Ovary (tissue), 3 donors: ENCODE data around the gene TXK.

Source experiments
- EP300 ChIP-seq: sonication (generic); formaldehyde crosslinking; IDR thresholded peaks from one replicate; pipeline ENCODE4 v1.6.1; 2017; ENCODE audit warnings: antibody characterized with exemption
- POLR2A ChIP-seq: fragments of 450-650 bp; IDR thresholded peaks from one replicate; pipeline ENCODE4 v1.6.1; 2017; ENCODE audit warnings: antibody characterized with exemption, mild to moderate bottlenecking, moderate library complexity
- TF ChIP-seq, protein P1 (sequence below), 3 donors: fragments of 450-650 bp in 2 of 3; fragments of 200-600 bp in 1 of 3; IDR thresholded peaks; one replicate each; pipeline versions ENCODE4 v1.5.1 to v1.8.0; 2016 to 2022; ENCODE audit warnings: antibody characterized with exemption in 3 of 3, mild to moderate bottlenecking in 1 of 3
- donor health status: DM: no; HTN: no; CAD: no.

DNA sequence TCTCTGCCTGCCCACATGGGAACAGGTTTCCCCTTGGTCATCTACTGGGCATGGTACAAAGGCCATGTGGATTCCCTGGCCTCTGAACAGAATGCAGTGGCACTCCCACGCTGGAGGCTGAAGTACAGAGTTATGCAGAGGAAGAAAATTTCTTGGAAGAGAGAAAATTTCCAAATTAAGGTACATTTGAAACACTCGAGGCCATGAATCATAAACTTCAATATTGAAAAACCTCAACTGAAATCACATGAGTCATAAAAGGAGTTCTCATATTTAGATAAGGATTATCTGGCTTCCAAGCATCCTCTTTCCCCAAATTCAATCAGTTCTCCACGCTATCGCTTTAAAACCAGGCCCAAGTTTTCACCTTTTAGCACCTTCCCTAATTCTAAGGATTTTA lies 28.1 kb upstream of the TXK start:
- no peak for TF ChIP-seq EP300
- TF ChIP-seq, protein P1, sequence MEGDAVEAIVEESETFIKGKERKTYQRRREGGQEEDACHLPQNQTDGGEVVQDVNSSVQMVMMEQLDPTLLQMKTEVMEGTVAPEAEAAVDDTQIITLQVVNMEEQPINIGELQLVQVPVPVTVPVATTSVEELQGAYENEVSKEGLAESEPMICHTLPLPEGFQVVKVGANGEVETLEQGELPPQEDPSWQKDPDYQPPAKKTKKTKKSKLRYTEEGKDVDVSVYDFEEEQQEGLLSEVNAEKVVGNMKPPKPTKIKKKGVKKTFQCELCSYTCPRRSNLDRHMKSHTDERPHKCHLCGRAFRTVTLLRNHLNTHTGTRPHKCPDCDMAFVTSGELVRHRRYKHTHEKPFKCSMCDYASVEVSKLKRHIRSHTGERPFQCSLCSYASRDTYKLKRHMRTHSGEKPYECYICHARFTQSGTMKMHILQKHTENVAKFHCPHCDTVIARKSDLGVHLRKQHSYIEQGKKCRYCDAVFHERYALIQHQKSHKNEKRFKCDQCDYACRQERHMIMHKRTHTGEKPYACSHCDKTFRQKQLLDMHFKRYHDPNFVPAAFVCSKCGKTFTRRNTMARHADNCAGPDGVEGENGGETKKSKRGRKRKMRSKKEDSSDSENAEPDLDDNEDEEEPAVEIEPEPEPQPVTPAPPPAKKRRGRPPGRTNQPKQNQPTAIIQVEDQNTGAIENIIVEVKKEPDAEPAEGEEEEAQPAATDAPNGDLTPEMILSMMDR (IDR thresholded peaks at IDR 0.05), result no peak
- TF ChIP-seq POLR2A, result no peak
